ENCODE measurements around the gene AHNAK2. TPM values are rescaled to one million over a fixed set of nuclear protein-coding genes. Genes with fewer than 3 reads are reported as not detected.
A peak's percentile ranks its signal among the peaks of the same experiment; 100 is the strongest.
"Not testable (repeated sequence)": the region's sequence is repeated elsewhere in the genome, so short reads cannot be mapped to it uniquely, and the experiment has no call there.

The AHNAK2 gene
- total RNA-seq, 1 donor from 2014 or later, result 184 TPM

DNA sequence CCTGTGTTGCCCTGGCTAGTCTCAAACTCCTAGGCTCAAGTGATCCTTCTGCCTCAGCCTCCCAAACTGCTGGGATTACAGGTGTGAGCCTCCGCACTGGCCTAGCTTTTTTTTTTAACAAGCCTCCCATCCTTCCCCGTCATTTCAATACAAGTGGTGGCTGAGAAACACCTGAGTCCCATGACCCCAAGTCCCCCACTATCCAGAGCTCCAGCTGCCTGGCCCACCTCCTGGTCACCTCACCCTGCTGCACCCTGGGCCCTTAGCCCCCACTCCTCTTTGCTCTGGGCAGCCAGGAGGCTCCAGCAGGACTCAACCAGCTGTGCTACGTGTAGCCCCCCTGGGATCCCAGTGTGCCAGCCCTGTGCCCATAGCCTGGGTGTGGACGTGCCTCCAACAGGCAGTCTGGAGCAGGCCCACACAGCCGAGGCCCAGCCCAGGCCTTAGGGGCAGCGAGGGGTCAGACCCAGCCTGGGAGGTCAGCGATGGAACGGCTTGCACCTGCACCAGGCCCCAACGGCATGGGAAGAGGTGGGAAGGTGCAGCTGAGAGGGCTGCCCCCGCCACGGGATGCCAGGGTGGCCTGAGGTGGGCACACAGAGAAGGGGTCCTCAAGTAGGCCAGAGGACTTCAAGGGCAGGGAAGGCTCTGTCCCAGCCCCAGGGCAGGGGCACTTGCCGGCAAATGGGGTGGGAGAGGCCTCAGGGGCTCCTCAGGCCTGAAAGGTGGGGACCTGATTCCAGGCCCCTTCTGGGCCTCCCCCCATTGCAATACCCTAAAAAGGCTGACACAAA is 6.5 kb downstream of the AHNAK2 start:
- no peak for ATAC-seq

DNA sequence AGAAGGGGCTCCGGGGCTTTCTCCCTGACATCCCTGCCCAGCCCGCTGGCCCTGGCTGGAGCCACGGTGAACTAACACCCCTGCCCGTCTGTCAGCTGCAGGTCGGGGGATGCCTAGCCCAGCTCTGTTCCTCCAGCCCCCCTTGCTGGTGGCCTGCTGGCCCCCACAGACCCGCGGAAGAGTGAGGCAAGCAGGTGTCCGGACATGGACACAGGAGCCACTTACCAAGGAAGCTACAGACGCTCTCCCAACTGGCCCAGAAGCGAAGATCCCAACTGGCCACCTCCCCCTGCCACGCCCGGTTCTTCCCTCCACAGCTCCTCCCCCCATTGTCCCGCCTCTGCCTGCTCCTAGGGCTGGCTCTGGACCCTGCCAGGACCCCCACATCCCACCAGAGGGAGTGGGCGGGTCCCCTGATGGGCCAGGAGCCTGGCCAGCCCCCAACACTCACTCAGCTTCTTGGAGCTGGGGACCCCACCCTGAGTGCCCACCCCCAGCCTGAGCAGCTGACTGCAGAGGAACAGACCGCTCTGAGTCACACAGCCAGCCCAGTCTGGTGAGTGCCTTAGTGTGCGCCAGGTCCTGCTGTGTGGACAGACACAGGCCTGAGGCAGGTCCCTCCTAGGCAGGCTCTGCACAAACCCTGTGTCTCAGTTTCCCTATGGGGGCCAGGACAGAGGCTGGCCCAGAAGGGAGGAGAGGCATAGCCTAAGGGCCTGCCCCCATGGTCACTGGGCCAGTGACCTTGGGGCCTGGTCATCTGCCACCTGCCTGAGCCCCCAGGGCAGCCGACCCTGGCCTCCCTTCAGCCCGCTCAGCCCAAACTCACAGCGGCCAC is 7.7 kb downstream of the AHNAK2 start:
- ATAC-seq, result peak; percentile 39

DNA sequence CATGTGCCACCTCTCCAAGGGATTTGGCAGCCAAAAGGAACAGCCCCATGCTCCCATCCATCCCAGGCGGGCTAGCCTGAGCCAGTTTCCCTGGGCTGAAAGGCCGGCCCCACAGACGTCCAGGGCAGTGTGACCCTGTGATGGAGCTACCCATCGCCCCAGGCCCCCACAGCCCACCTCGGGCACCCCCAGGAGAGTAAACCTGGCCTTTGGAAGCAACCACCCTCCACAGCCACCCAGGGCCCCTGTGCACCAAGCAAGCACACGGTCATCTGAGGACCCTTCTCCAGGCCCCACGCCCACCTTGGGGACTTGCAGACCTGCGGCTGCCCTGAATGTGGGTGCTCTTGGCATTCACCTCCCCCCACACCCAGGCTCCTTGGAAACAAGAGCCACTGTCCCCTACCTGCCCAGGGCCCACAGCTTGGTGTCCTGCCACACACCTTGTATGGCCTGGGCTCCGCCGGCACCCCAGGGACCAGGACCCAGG is 8.4 kb downstream of the AHNAK2 start:
- ATAC-seq, result no peak

DNA sequence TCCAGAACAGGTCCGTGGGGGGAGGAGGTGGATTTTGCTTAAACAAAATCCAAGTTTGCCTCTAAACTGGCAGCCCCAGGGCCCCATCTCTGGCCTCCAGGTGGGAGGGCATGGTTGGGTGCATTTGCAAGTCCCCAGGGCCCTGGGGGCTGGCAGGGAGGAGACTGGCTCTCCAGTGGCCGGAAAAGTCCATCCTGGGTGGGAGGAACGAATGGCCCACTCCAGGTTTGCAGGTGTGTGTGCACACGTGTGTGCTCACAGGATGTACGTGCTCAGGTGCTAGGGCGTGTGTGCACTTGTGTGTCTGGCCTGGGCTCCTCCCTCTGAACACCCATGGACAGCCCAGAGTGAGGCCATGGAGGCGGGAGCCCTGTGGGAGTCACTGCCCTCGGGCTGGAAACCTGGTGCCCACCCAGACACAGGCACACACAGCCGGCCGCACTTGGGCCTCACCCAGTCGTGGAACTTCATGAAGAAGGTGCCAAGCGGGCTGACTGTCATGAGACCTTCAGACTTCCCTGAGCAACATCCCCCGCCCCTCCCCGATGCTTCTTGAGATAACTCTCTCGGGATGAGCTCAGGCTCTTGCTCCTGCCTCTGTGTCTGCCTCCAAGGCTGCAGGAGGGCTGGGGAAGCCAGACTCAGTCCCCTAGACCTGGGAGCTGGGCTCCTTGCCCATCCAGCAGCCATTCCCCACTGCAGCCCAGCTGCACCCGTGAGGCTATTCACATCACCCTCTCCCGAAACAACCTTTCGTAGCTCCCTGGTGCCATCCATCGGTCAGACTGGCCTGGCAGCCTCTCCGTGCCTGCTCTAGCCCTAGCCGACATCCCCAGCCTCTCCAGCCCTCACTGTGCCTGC is 9.4 kb downstream of the AHNAK2 start:
- peak; percentile 48 for ATAC-seq

DNA sequence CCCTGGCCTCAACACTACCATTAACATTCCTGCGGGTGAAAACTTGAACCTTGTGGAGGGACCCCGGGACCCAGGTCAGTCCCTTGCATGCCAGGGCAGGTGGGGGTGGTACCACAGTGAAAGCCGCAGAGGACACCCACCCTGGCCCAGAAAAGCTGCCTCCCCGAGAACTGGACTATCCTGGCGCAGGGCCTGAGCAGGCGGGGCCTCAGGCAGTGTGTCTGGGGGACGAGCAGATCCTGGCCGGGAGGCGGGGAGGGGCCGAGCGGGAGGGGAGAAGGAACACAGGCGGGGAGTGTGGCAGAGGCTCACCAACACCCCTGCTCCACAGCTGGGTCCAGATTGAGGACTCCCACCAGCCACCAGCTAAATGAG is 10.0 kb downstream of the AHNAK2 start:
- ATAC-seq, result peak; percentile 9

DNA sequence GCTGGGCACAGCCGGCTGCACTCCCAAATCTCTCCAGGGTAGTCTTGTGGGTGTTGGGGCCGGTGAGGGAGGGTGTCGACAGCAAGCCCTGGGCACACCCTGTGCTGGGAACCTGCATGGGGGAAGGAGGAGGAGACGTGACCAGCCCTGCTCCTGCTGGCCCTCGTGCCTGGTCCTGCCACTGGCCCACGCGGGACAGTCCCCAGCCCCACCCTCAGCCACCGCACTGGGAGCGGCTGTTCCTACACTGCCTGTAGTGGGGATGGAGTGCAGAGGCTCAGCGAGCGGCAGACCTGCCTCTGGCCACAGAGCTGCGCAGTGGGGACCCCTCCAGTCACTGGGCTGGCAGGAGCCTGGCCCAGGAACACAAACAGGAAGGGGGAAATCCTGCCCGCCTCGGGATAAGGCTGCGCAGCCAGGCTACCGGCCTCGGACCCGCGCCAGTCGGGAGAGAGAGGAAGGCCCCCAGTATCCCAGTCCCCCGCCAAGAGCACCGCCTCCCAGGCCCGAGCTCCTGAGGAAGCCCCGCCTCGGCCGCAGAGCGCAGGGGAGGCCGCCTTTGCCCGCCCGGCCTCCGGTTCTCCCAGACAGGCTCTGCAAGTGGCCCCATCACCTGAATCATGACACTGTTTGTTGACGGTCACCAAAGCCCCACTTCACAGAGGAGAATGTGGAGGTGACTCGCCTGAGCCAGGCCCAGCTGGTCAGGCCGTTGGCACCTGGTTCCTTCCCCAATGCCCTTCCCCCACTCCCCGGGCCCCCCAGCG is 10.6 kb downstream of the AHNAK2 start:
- peak; percentile 77 for ATAC-seq

DNA sequence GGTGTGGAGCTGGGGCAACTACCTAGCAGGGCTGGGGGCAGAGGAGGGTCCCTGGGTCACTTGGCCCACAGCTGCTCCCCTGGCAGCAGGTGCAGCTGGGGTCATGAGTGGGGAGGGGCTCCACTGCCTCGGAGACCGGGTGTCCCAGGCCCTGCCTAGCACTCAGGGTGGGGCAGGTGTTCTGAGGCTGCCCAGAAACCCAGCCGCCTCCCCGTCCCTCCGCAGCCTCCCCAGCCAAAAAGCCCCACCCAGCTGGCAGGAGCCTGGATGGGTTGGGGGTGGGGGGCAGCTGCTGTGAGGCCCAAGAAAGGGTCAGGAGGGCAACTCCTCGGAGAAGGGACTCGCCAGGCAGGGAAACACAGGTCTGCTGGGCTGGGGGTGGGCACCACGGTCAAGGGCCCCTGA is 11.2 kb downstream of the AHNAK2 start:
- peak; percentile 25 for ATAC-seq

DNA sequence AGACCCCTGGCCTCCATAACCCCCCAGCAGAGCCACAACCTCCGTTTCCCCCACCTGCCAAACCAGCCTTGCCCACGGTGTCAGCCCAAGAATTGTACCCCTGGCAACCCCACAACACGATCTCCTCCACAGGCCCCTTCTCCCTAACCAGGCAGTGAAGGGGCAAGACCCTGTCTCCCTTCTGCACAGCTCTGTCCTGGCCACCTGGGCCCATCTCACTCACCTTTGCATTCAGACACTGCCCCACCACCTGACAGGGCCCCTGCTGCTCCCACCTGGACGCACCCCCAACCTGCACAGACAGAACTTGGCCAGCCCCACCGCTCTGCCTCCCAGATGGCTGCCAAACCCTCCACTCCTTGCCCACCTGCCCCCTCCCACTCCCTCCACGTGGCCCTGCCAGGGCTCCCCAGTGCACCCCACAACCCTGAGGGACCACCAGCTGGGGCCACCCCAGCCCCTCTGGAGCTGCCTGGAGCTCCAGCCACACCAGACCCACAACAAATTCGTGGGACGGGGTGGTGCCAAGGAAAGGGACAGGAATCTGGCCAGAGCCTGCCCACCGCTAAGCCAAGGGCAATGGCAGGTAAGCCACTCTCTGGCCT is 11.8 kb downstream of the AHNAK2 start:
- no peak for ATAC-seq

DNA sequence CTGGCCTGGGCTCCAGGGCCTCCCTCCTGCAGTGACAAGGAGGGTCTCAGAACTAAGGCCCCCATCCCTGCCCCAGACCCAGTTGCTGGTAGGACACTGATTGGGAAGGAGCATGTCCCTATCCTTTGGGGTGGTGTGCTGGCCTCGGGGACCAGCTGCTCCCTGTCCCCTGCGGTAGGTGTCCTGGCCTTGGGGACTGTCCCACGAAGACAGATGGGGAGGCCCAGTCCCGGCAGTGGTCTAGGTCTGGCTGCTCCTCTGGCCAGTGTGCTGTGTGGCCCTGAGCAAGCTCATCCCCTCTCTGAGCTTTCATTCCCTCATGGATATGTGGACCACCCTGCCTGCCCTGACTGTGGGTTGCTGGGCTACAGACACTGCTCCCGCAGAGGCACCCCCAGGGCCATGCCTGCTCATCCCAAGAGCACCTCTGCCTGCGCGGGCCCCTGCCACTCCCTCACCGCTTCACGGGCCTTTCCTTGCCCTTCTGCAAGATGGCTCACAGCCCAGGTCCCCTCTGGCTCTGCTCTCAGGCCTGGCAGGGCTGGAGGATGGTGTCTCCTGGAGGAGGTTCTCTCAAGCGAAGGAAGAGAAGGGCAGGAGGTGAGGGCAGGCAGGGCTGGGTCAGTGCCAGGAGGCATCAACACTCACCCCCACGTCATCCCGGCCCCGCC is 12.5 kb downstream of the AHNAK2 start:
- no peak for ATAC-seq

DNA sequence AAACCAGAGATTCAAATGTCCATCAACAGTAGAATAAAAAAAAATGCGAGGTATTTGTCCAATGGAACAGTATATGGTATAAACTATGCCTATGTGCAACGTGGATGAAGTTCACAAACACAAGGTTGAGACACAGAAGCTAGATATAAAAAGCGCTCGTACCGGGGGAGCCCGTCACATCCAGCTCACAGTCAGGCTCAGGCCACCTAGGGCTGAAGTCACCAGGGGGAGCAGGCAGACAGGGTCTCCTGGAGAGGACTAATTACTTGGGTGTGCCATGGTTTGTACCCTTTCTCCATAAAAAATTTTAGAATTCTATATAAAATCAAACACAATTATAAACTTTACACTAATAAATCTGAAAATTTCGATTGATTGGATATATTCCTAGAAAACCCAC is 13.6 kb downstream of the AHNAK2 start:
- no peak for ATAC-seq

DNA sequence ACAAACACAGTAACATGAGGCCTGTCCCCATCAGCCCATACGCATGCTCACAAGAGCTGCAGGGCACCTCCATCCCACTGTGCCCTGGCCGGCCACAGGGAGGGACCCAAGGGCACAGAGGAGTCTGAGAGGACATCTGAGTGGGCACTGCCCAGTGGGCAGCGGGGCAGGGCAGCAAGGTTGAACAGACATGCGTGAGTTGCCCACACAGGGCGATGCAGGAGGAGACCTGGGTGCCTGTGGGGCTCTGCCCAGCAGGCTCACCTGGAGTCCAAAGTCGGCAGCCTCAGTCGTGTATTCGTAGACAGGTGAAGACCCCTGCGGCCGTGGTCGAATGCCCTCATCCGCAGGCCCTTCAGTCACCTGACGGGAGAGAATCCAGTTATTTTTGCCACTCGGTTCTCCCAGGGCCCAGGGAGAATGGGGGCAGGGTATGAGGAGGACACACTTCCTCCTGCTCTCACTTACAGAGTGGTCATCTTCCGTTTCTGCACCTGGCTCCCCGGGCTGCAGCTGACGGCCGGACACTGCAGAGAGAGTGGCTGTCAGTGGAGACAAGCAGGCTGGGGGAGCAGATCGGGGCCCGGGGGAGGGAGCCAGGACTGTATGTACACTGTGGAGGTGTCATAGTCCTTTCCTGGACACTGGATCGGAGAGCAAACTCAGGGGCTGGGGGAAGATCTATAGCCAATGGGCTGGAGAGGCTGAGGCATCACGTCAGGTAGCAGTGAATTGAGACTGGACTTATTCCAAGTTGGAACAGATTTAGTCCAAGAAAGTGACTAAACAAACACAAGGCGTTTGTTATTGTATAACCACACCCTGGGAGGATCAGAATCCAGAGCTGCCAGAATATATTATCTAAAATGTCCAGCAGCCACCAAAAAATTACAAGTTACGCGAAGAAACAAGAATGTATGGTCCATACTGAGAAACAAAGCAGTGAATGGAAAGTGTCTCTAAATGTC is 20.7 kb downstream of the AHNAK2 start:
- peak; percentile 33 for ATAC-seq

DNA sequence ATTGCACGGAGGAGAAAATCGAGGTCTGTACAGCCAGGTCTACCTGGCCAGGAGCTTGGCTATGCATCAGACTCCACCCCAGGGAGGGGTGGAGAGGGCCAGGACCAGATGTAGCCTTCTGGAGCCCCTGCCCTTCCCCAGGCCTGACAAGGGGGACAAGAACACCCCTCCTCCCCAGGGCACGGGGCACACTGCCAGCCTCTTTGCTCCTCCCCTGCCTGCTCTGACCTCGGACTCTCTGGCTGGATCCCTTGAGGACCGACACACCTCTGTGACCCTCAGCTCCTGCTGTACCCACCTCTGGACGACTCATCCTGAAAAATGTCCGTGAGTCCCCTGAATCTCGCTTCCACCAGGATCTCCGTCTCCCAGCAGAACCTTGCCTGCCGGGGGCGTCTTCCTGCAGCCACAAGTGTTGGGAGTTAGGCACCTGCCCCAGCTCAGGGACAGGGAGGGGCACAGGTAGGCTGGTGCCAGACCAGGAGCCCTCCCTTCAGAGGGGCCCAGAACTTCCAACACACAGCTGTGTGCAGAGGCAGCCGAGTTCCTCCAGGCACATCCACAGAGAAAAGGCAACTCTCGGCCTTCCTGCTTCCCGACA is 21.8 kb downstream of the AHNAK2 start:
- peak; percentile 17 for ATAC-seq

DNA sequence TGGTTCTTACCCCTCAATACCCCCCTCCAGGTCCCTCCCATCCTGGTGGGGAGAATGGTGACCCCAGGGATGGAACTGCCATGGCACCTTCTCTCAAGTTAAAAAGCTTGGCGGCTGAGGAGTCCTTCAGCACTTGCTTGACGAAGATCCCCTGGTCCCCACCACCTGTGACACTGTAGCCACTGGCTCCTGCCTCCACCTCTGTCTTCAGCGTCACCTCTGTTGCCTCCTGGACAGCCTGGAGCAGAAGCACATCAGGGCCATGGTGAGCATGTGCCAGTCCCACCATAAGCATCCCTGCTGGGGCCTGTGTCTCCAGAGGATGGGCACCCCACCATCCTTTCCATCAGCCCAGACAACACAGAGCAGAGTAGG is 22.8 kb downstream of the AHNAK2 start:
- peak; percentile 18 for ATAC-seq

DNA sequence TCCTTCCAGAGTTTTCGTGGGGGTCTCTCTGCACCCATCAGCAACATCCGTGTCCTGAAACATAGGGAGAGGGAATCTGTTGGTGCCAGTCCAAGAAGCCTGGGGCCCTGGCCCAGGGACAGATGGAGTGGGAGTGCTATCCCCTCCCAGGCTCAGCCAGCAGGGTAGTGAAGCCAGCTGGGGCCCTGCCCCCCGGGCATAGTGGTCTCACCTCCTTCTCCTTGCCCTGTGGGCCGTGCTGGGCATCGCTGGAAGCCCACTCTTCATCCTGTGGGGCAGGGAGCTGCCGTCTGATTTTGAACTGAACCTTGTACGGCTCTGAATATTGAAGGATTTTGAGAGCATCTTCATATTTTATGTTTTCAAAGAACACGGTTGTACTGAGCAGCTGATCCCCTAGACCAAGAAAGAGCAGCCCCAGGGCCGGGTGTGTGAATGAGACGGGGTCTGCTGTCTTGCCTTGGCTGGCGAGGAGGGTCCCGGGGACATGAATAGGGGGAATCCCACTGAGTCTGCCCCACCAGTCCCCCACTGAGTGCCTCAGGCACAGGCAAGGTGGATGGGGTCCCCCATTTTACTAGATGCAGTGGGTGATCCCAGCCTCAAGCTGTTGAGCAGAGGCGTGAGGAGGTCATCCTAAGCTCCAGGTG is 23.3 kb downstream of the AHNAK2 start:
- ATAC-seq, result peak; percentile 7

DNA sequence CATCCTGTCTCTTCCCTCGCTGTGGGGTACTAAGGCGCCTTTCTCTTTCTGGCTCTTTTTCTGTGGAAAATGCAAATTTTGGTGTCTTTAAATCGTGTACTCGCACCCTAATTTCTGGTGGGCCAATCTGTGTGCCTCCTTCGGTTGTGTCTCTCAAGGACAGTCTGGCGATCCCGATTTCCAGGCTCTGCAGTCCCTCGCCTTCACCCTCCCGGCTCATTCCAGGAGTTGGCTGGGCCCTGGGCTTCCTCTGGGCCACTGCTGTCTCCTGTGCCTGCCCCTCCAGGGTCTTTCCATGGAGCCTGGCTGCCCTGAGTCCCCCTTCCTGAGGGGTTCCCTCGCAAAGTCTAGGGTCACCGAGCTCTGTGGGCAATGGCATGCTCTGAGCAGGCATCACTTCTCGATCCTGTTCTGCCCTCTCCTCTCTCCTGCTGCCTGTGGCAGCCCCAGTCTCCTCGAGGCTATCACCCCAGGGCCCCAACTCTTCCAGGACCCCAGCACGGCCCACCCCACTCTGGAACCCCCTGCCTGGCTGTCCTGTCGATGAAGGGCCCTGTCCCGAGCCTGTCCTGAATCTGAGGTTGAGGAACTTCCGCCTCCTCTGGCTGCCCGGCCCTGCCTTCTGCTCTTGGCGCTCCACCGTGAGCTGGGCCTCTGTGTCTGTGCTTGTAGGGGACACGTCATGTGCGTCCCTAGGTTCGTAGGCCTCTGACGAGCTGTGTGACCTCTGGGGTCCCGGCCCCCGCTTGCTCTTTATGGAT is 24.1 kb downstream of the AHNAK2 start:
- ATAC-seq, result peak; percentile 7

DNA sequence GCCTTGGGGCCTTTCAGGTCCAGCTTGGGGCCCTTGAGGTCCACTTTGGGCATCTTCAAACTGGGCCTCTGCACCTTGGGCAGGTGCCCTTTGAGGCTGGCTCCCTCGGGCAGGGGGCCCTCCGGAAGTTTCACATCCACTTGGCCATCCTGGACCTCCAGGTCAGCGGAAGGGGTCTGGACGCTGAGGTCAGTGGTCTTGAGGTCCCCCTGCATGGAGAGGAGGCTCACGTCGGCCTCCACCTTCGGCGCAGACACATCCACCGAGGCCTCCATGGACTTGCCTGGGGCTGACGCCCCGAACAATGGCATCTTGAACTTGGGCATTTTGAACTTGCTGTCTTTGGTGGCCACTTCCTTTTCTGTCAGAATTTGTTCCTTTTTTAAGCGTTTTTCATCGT is 25.1 kb downstream of the AHNAK2 start:
- no peak for ATAC-seq

DNA sequence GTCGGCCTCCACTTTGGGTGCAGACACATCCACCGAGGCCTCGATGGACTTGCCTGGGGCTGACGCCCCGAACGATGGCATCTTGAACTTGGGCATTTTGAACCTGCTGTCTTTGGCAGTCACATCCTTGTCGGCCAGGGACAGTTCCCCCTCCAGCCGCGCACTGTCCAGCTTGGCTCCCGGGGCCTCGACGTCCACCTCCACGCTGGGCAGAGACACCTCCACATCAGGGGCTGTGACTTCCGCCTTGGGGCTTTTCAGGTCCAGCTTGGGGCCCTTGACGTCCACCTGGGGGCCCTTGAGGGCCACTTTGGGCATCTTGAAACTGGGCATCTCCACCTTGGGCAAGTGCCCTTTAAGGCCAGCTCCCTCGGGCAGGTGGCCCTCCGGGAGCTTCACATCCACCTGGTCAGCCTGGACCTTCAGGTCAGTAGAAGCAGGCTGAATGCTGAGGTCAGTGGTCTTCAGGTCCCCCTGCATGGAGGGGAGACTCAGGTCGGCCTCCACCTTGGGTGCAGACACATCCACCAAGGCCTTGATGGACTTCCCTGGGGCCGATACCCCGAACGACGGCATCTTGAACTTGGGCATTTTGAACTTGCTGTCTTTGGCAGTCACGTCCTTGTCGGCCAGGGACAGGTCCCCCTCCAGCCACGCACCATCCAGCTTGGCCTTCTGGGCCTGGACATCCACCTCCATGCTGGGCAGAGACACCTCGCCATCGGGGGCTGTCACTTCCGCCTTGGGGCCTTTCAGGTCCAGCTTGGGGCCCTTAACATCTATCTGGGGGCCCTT is 26.1 kb downstream of the AHNAK2 start:
- not testable (repeated sequence) for ATAC-seq
